Osteoblast (primary cell): Measurements from ENCODE around the gene UBE2E2. TPM values are rescaled to one million over a fixed set of nuclear protein-coding genes. Genes with fewer than 3 reads are reported as not detected.

ENCODE experiments used
- DNase-seq: peaks from one replicate; pipeline ENCODE4 v3.0.0; 2011; ENCODE audit warnings: low spot score, mixed read lengths; ENCODE audit not compliant: insufficient read length; ENCODE audit errors: missing footprints
- H2AFZ ChIP-seq: 2 replicates; pipeline ENCODE4 v1.6.0; 2011; ENCODE audit warnings: mild to moderate bottlenecking, low read length
- H3K27ac ChIP-seq: 2 replicates; pipeline ENCODE4 v1.5.1; 2011; ENCODE audit warnings: mild to moderate bottlenecking, low read depth, low read length, moderate library complexity
- H3K27me3 ChIP-seq: 2 replicates; pipeline ENCODE4 v1.6.0; 2012; ENCODE audit warnings: mild to moderate bottlenecking, control low read depth, inconsistent platforms, low read length, moderate library complexity; ENCODE audit not compliant: insufficient read depth
- H3K36me3 ChIP-seq: 2 replicates; pipeline ENCODE4 v1.5.1; 2011; ENCODE audit warnings: mild to moderate bottlenecking, low read length, control low read depth, moderate library complexity; ENCODE audit not compliant: insufficient read depth
- H3K4me1 ChIP-seq: 2 replicates; pipeline ENCODE4 v1.5.1; 2011; ENCODE audit warnings: mild to moderate bottlenecking, low read length, control low read depth, moderate library complexity; ENCODE audit not compliant: insufficient read depth
- H3K4me2 ChIP-seq: 2 replicates; pipeline ENCODE4 v1.6.0; 2011; ENCODE audit warnings: mild to moderate bottlenecking, low read length; ENCODE audit not compliant: insufficient read depth
- H3K4me3 ChIP-seq: fragments of 200-600 bp; sonication (generic); 3 replicates; pipeline ENCODE4 v1.5.1; 2012; ENCODE audit warnings: mild to moderate bottlenecking, low read length, inconsistent platforms; ENCODE audit not compliant: insufficient read depth
- H3K79me2 ChIP-seq: 2 replicates; pipeline ENCODE4 v1.6.0; 2012; ENCODE audit warnings: mild to moderate bottlenecking, low read length, control low read depth, inconsistent platforms; ENCODE audit not compliant: insufficient read depth
- H3K9me3 ChIP-seq: 2 replicates; pipeline ENCODE4 v1.5.1; 2011; ENCODE audit warnings: low read depth, low read length, control low read depth
- H4K20me1 ChIP-seq: 2 replicates; pipeline ENCODE4 v1.6.0; 2012; ENCODE audit warnings: mild to moderate bottlenecking, low read length, control low read depth; ENCODE audit not compliant: insufficient read depth
- total RNA-seq: library from RNA; depleted of rRNA; stranded (reverse); fragments of >200 nt; gene quantifications from 2 replicates; pipeline ENCODE4 v1.2.3, GENCODE V29; 2012
- TF ChIP-seq, protein P1 (sequence below): IDR thresholded peaks from 2 replicates; pipeline ENCODE4 v1.5.1; 2011; ENCODE audit warnings: mild to moderate bottlenecking, low read depth, low read length, moderate library complexity; ENCODE audit errors: extremely low read depth

The UBE2E2 gene
- total RNA-seq, 1 donor, result 49.6 TPM

DNA sequence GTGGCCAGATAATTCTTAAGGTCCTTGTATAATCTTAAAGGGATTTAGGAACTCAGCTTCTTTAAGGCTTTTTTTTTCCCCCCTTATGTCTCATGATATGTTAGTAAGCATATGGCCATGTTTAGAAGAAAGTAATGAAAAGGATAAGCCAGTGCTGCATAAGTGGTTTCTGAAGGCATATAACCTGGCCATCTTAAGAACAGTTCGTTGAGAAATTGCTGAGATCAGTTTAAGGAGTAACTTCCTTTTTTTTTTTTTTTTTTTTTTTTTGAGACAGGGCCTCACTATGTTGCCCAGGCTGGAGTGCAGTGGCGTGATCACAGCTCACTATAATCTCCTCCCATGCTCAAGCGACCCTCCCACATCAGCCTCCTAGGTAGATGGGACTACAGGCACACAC is 51.7 kb downstream of the UBE2E2 start:
- Histone ChIP-seq H3K4me2 (no peak overlapping the region), H3K27me3 (no peaks in the 10 kb centered on the region), H3K27ac (no peak overlapping the region), H3K79me2 (peaks cover 61% of the 10 kb centered on the region), H3K4me3 (no peak overlapping the region), H4K20me1 (peaks cover 14% of the 10 kb centered on the region), H2AFZ (no peak overlapping the region), H3K4me1 (peaks cover 15% of the 10 kb centered on the region), H3K9me3 (no peaks in the 10 kb centered on the region), H3K36me3 (no peaks in the 10 kb centered on the region)
- TF ChIP-seq, protein P1, sequence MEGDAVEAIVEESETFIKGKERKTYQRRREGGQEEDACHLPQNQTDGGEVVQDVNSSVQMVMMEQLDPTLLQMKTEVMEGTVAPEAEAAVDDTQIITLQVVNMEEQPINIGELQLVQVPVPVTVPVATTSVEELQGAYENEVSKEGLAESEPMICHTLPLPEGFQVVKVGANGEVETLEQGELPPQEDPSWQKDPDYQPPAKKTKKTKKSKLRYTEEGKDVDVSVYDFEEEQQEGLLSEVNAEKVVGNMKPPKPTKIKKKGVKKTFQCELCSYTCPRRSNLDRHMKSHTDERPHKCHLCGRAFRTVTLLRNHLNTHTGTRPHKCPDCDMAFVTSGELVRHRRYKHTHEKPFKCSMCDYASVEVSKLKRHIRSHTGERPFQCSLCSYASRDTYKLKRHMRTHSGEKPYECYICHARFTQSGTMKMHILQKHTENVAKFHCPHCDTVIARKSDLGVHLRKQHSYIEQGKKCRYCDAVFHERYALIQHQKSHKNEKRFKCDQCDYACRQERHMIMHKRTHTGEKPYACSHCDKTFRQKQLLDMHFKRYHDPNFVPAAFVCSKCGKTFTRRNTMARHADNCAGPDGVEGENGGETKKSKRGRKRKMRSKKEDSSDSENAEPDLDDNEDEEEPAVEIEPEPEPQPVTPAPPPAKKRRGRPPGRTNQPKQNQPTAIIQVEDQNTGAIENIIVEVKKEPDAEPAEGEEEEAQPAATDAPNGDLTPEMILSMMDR, result no peak
- DNase-seq, result no peak

DNA sequence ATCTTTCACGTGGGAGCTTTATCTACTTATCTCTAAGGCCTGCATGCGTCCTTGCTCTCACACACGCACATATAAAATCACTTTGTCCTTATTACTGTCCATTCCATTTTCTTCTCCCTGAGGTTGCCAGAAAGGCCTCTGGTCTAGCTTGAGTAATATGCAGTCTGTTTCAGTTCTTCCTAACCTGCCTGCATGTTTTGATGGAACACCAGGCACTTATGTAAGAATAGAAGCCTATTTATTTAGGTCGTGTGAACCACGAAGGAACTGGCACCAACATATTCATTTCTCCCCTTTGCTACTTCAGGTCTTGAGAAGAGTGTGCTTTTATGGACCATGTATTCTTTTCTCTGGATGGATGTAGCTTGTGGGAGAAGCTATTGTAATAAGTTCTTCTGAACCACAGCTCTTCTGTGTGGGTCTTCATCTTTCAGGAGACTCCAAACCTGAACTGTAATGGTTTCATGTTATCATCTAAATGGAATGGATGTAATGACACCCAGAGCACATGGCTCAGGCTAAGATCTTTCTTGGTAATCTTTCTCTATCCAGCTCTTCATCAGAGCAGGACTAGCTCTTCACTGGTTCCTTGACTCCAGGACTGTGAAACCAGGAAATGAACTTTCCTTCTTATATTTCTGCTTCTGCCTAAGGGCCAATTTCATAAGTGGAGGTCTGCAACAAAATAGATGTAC is 53.8 kb downstream of the UBE2E2 start:
- TF ChIP-seq, protein P1, result no peak
- H3K4me3 ChIP-seq, result no peak overlapping the region
- H3K27ac ChIP-seq, result no peak overlapping the region
- H3K79me2 ChIP-seq, result peaks cover 62% of the 10 kb centered on the region
- no peaks in the 10 kb centered on the region for H3K9me3 ChIP-seq
- no peak overlapping the region for H2AFZ ChIP-seq
- no peak for DNase-seq
- no peaks in the 10 kb centered on the region for H3K36me3 ChIP-seq
- no peaks in the 10 kb centered on the region for H3K27me3 ChIP-seq
- peaks cover 7% of the 10 kb centered on the region for H4K20me1 ChIP-seq
- H3K4me2 ChIP-seq, result no peak overlapping the region
- peaks cover 8% of the 10 kb centered on the region for H3K4me1 ChIP-seq

DNA sequence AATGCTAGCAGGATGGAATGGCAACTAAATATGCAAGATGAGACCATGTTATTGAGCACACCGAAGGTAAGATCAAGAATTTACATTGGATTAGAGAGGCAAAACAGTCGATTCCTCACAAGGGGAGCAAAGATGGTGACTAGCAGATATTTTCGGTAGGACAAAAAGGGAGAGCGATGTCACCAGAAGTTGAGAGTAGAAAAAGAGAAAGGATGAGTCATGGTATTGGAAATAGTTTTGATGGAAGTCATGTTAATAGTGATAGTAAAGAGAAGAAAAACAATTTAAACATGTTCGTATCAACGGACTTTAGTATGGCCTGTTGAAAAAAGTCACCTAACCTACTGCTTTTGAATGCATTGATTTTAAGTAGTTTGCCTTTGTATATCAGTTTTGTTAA is 55.0 kb downstream of the UBE2E2 start:
- TF ChIP-seq, protein P1, result no peak
- Histone ChIP-seq H3K4me3 (no peak overlapping the region), H3K27me3 (no peaks in the 10 kb centered on the region), H3K27ac (no peak overlapping the region), H3K9me3 (no peaks in the 10 kb centered on the region), H2AFZ (peak overlapping the region; percentile 39), H3K4me2 (peak overlapping the region; percentile 30), H3K79me2 (peaks cover 62% of the 10 kb centered on the region), H3K4me1 (peaks cover 8% of the 10 kb centered on the region), H3K36me3 (no peaks in the 10 kb centered on the region), H4K20me1 (peaks cover 4% of the 10 kb centered on the region)
- DNase-seq, result no peak

DNA sequence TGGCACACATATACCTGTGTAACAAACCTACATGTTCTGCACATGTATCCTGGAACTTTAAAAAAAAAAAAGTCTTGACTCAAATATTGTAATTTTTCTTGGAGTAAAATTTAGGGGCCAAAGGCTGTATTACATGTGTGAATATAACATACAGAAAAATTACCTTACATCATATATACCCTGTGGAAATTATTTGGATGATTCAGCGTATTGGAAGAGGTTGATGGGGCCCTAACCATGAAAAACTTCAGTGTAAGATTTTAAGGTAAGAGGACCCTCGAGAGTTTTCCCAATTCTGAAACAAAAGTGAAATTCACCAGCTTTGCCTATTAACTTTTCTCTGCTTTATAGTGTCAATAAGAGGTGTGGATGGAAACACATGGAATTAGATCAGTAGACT is 56.4 kb downstream of the UBE2E2 start:
- Histone ChIP-seq H3K9me3 (no peaks in the 10 kb centered on the region), H3K27me3 (no peaks in the 10 kb centered on the region), H3K4me1 (peaks cover 20% of the 10 kb centered on the region), H3K36me3 (no peaks in the 10 kb centered on the region), H3K27ac (no peak overlapping the region), H3K4me2 (no peak overlapping the region), H2AFZ (no peak overlapping the region), H4K20me1 (no peaks in the 10 kb centered on the region), H3K79me2 (peaks cover 53% of the 10 kb centered on the region), H3K4me3 (no peak overlapping the region)
- TF ChIP-seq, protein P1, result no peak
- no peak for DNase-seq
